WTC11 (cell line): ENCODE measurements around the gene FABP7.

Experiments
- CDX4 ChIP-seq: fragments of 250-450 bp; sonication (Bioruptor Pico); IDR thresholded peaks from 2 replicates; pipeline ENCODE4 v1.9.0; 2021; ENCODE audit warnings: moderate library complexity, mild to moderate bottlenecking, inconsistent platforms, borderline replicate concordance
- ELF4 ChIP-seq: sonication (generic); formaldehyde crosslinking; IDR thresholded peaks from 2 replicates; pipeline ENCODE4 v1.8.1; 2022; ENCODE audit warnings: low read depth, mild to moderate bottlenecking, moderate library complexity, missing genetic modification reagents
- ERG ChIP-seq: fragments of 250-450 bp; sonication (Bioruptor Pico); IDR thresholded peaks from 2 replicates; pipeline ENCODE4 v1.8.0; 2021; ENCODE audit warnings: mild to moderate bottlenecking
- FOXP1 ChIP-seq: sonication (generic); formaldehyde crosslinking; IDR thresholded peaks from 2 replicates; pipeline ENCODE4 v1.8.0; 2022; ENCODE audit warnings: missing genetic modification reagents, mild to moderate bottlenecking, moderate library complexity, borderline replicate concordance
- IRF2 ChIP-seq: sonication (generic); formaldehyde crosslinking; IDR thresholded peaks from 2 replicates; pipeline ENCODE4 v1.8.0; 2022; ENCODE audit warnings: low read depth, missing genetic modification reagents, borderline replicate concordance
- JUN ChIP-seq: sonication (generic); formaldehyde crosslinking; IDR thresholded peaks from 2 replicates; pipeline ENCODE4 v1.8.0; 2023; ENCODE audit warnings: mild to moderate bottlenecking, missing genetic modification reagents
- KAT7 ChIP-seq: sonication (generic); formaldehyde crosslinking; IDR thresholded peaks from 2 replicates; pipeline ENCODE4 v1.8.1; 2023; ENCODE audit warnings: missing genetic modification reagents, mild to moderate bottlenecking, borderline replicate concordance
- SP1 ChIP-seq: sonication (generic); formaldehyde crosslinking; conservative IDR thresholded peaks from 2 replicates; pipeline ENCODE4 v1.8.1; 2022; ENCODE audit warnings: missing genetic modification reagents
- TP53 ChIP-seq: sonication (generic); formaldehyde crosslinking; IDR thresholded peaks from 2 replicates; pipeline ENCODE4 v1.8.1; 2023; ENCODE audit warnings: mild to moderate bottlenecking, missing genetic modification reagents
- ZNF232 ChIP-seq: sonication (generic); formaldehyde crosslinking; IDR thresholded peaks from 2 replicates; pipeline ENCODE4 v1.8.0; 2022; ENCODE audit warnings: mild to moderate bottlenecking, missing genetic modification reagents
- TF ChIP-seq, protein P1 (sequence below): fragments of 200-600 bp; IDR thresholded peaks from 2 replicates; pipeline ENCODE4 v1.8.0; 2022; ENCODE audit warnings: antibody characterized with exemption
- TF ChIP-seq, protein P2 (sequence below): sonication (generic); formaldehyde crosslinking; IDR thresholded peaks from 2 replicates; pipeline ENCODE4 v1.8.0; 2022; ENCODE audit warnings: mild to moderate bottlenecking, missing genetic modification reagents

DNA sequence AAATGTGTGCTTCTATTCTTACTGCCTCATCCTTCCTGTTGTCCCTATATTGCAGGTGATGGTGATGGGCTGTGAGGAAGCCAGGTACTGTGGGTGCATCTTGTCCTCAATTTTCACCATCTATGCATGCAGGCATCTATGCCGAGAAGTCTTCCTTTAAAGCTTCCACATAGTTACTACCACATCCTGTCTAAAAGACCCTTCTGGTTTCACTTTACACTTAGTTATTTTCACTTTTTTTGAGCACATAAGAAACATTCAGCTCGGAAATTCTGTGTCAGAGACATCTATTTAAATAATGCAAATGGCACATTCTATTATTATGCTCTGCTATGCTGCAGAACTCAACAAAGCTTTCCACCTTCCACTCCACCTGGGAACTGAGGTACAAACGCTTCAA is 28.2 kb upstream of the FABP7 start:
- TF ChIP-seq, protein P1, sequence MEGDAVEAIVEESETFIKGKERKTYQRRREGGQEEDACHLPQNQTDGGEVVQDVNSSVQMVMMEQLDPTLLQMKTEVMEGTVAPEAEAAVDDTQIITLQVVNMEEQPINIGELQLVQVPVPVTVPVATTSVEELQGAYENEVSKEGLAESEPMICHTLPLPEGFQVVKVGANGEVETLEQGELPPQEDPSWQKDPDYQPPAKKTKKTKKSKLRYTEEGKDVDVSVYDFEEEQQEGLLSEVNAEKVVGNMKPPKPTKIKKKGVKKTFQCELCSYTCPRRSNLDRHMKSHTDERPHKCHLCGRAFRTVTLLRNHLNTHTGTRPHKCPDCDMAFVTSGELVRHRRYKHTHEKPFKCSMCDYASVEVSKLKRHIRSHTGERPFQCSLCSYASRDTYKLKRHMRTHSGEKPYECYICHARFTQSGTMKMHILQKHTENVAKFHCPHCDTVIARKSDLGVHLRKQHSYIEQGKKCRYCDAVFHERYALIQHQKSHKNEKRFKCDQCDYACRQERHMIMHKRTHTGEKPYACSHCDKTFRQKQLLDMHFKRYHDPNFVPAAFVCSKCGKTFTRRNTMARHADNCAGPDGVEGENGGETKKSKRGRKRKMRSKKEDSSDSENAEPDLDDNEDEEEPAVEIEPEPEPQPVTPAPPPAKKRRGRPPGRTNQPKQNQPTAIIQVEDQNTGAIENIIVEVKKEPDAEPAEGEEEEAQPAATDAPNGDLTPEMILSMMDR, result no peak
- TF ChIP-seq IRF2 (CRISPR knock-in tag) (no peak), ZNF232 (CRISPR knock-in tag) (no peak), TP53 (no peak), SP1 (no peak), CDX4 (CRISPR knock-in tag) (no peak), JUN (CRISPR knock-in tag) (no peak), ELF4 (no peak), KAT7 (CRISPR knock-in tag) (no peak), ERG (CRISPR knock-in tag) (no peak), FOXP1 (CRISPR knock-in tag) (no peak)
- TF ChIP-seq, protein P2, sequence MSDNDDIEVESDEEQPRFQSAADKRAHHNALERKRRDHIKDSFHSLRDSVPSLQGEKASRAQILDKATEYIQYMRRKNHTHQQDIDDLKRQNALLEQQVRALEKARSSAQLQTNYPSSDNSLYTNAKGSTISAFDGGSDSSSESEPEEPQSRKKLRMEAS (CRISPR knock-in tag), result no peak
